ENCODE measurements around the gene TM6SF1.

- TF ChIP-seq, protein P1, sequence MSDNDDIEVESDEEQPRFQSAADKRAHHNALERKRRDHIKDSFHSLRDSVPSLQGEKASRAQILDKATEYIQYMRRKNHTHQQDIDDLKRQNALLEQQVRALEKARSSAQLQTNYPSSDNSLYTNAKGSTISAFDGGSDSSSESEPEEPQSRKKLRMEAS (IDR thresholded peaks at IDR 0.05; ENCODE audit: low read depth, low read length), result no peak
- TF ChIP-seq POLR2A (IDR thresholded peaks at IDR 0.05; ENCODE audit: extremely low read depth, insufficient read length), result no peak
These were observed 12.9 kb upstream of the TM6SF1 start for GRCh38 chr15:83094583-83094982.
